ENCODE data around the gene TCF3. TPM values are rescaled to one million over a fixed set of nuclear protein-coding genes. Genes with fewer than 3 reads are reported as not detected.

Gene TCF3
- total RNA-seq, 1 donor from 2014 or later = 255 TPM

- peaks cover 4% of the 10 kb centered on the region for H3K27me3 Mint-ChIP-seq (ENCODE audit: unreplicated experiment)
- TF ChIP-seq, protein P1, sequence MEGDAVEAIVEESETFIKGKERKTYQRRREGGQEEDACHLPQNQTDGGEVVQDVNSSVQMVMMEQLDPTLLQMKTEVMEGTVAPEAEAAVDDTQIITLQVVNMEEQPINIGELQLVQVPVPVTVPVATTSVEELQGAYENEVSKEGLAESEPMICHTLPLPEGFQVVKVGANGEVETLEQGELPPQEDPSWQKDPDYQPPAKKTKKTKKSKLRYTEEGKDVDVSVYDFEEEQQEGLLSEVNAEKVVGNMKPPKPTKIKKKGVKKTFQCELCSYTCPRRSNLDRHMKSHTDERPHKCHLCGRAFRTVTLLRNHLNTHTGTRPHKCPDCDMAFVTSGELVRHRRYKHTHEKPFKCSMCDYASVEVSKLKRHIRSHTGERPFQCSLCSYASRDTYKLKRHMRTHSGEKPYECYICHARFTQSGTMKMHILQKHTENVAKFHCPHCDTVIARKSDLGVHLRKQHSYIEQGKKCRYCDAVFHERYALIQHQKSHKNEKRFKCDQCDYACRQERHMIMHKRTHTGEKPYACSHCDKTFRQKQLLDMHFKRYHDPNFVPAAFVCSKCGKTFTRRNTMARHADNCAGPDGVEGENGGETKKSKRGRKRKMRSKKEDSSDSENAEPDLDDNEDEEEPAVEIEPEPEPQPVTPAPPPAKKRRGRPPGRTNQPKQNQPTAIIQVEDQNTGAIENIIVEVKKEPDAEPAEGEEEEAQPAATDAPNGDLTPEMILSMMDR (IDR thresholded peaks at IDR 0.05; ENCODE audit: unreplicated experiment) = no peak
- H3K4me1 Mint-ChIP-seq (ENCODE audit: unreplicated experiment) = no peaks in the 10 kb centered on the region
- H3K27ac Mint-ChIP-seq (ENCODE audit: unreplicated experiment) = no peak overlapping the region
- DNase-seq (ENCODE audit: low spot score) = no peak
- H3K36me3 Mint-ChIP-seq (ENCODE audit: low read depth, unreplicated experiment) = peaks cover 3% of the 10 kb centered on the region
- no peak overlapping the region for H3K4me3 Mint-ChIP-seq (ENCODE audit: unreplicated experiment)
- no peaks in the 10 kb centered on the region for H3K9me3 Mint-ChIP-seq (ENCODE audit: unreplicated experiment)
Measured at GRCh38 chr19:1658150-1659083, 6.0 kb upstream of the TCF3 start.

DNA sequence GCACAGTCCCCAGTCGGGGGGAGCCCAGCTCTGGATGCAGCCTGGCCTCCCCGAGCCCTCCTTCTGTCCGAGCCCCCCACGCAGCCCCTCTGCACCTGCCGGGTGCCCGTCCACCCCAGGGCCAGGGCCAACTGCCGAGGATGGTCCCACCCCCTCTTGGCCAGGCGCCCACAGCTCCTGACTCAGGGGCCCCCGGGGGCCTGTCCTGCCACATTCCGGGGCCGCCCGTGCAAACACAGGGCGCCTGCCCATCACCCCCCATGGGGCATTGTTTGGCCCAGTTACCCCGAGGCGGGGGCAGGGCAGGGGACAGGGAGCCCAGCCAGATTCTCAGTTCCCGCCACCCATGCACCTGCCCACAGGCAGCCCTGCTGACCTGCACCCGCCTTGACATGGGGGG is 5.3 kb upstream of the TCF3 start:
- Mint-ChIP-seq H3K36me3 (ENCODE audit: low read depth, unreplicated experiment) (peaks cover 3% of the 10 kb centered on the region), H3K27me3 (ENCODE audit: unreplicated experiment) (peaks cover 5% of the 10 kb centered on the region), H3K27ac (ENCODE audit: unreplicated experiment) (no peak overlapping the region), H3K9me3 (ENCODE audit: unreplicated experiment) (no peaks in the 10 kb centered on the region), H3K4me1 (ENCODE audit: unreplicated experiment) (no peaks in the 10 kb centered on the region), H3K4me3 (ENCODE audit: unreplicated experiment) (no peak overlapping the region)
- TF ChIP-seq, protein P1 (IDR thresholded peaks at IDR 0.05; ENCODE audit: unreplicated experiment) = no peak
- DNase-seq (ENCODE audit: low spot score) = no peak

DNA sequence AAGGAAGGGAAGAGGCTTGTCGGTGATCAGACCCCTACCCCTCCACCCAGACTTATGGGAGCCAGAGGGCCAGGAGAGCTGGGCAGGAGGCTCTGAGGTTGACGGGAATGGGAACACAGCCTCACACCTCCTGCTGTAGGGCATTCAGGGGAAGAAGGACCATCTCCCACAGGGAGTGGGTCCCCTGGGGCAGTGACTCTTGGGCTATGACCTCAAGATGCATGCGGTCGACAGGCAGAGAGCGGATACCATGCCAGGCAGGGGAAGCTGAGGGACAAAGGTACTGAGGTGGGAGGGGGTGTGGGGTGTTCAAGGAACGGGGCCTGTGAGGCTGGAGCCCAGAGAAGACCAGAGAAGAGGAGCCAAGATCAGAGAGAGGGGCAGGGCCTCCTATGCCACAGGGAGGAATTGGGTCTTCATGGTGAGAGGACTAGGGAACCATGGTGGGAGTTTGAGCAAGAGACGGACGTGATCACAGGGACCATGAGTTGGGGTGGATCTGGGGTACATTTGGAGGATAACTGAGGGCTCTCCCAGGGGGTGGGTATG is 4.6 kb upstream of the TCF3 start:
- Mint-ChIP-seq H3K27me3 (ENCODE audit: unreplicated experiment) (peaks cover 5% of the 10 kb centered on the region), H3K4me3 (ENCODE audit: unreplicated experiment) (no peak overlapping the region), H3K36me3 (ENCODE audit: low read depth, unreplicated experiment) (peaks cover 3% of the 10 kb centered on the region), H3K27ac (ENCODE audit: unreplicated experiment) (no peak overlapping the region), H3K4me1 (ENCODE audit: unreplicated experiment) (no peaks in the 10 kb centered on the region), H3K9me3 (ENCODE audit: unreplicated experiment) (no peaks in the 10 kb centered on the region)
- TF ChIP-seq, protein P1 (IDR thresholded peaks at IDR 0.05; ENCODE audit: unreplicated experiment) = no peak
- DNase-seq (ENCODE audit: low spot score) = no peak

DNA sequence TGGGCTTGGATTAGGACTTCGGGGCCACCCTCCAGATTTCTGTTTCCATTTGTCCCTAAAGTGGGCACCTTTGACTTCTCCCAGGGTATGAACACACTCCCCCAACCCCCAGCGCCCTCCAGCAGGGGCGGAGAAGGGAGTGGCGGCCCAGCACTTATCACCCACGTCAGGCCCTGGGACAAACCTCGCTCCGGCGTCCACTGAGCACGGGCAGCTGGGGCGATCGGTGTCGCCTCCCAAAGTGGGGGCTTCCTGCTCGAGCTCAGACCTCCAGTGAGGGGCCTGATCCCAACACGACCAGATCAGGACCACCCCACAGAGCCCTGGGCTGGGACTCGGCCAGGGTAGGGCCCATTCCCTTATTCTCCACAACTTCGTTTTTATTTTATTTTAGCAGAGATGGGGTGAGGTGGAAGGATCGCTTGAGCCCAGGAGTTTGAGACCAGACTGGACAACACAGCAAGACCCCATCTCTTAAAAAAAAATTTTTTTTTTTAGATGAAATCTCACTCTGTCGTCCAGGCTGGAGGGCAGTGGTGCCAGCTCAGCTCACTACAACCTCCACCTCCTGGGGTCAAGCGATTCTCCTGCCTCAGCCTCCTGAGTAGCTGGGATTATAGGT is 3.7 kb upstream of the TCF3 start:
- Mint-ChIP-seq H3K27ac (ENCODE audit: unreplicated experiment) (no peak overlapping the region), H3K4me1 (ENCODE audit: unreplicated experiment) (peaks cover 2% of the 10 kb centered on the region)
- TF ChIP-seq, protein P1 (IDR thresholded peaks at IDR 0.05; ENCODE audit: unreplicated experiment) = no peak

More for the DNA sequence above, 3.7 kb upstream of the TCF3 start:
- Mint-ChIP-seq H3K36me3 (ENCODE audit: low read depth, unreplicated experiment) (peaks cover 3% of the 10 kb centered on the region), H3K4me3 (ENCODE audit: unreplicated experiment) (no peak overlapping the region), H3K27me3 (ENCODE audit: unreplicated experiment) (peaks cover 7% of the 10 kb centered on the region), H3K9me3 (ENCODE audit: unreplicated experiment) (no peaks in the 10 kb centered on the region)
- DNase-seq (ENCODE audit: low spot score) = no peak
